Measurements from ENCODE around the gene ZDHHC14.

GRCh38 chr6:157333956-157334355, 47.0 kb upstream of the ZDHHC14 start:
- TF ChIP-seq CTCF (IDR thresholded peaks at IDR 0.05) (no peak), POLR2A (IDR thresholded peaks at IDR 0.05) (no peak), POLR2AphosphoS5 (IDR thresholded peaks at IDR 0.05; ENCODE audit: insufficient read depth in 1 of 2, low read depth in 1 of 2) (no peak)

Data from vagina (tissue), 2 donors.